EH (cell line): Measurements from ENCODE around the gene ADRM1.

ENCODE experiments used
- DNase-seq: peaks from one replicate; pipeline ENCODE4 v3.0.0-alpha.2; 2015; ENCODE audit warnings: low read depth

ADRM1 gene, protein sequence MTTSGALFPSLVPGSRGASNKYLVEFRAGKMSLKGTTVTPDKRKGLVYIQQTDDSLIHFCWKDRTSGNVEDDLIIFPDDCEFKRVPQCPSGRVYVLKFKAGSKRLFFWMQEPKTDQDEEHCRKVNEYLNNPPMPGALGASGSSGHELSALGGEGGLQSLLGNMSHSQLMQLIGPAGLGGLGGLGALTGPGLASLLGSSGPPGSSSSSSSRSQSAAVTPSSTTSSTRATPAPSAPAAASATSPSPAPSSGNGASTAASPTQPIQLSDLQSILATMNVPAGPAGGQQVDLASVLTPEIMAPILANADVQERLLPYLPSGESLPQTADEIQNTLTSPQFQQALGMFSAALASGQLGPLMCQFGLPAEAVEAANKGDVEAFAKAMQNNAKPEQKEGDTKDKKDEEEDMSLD

DNA sequence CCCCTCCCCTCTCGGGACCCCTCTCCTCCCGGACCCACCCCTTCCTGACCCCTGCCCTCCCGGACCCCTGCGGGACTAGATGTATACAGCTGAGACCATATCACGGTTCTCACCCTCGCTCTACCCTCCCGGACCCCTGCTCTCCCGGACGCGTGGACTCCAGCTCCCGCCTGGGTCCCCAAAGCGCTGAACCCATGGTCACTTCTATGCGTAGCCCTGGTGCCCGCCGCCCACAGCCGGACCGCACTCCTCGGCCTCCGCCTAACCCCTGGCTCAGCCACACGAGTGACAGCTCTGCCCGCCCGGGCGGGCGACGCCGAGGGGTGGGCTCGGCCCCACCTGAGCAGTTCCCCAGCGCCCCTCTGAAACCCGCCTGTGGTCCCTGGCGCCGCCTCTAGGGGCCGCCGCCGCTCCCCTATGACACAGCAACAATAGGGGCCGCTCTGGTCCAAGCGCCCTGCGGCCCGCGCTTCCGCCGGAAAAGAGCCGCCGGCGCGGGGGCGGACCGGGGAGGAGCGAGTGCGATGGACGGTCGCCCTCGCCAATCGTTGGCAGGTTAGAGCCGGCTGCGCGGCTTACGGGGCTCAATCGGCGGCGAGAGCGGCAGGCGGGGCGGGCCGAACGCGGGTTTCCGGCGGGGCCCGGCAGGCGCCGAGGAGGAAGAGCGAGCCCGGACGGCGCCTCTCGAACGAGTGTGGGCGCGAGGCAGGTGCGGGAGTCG lies at the start of gene ADRM1:
ADRM1 (plus strand) TSS at position 657 of the 721 bp plus-strand sequence. CDS start 572 bp downstream, outside the sequence.
- DNase-seq: peak; percentile 95

DNA sequence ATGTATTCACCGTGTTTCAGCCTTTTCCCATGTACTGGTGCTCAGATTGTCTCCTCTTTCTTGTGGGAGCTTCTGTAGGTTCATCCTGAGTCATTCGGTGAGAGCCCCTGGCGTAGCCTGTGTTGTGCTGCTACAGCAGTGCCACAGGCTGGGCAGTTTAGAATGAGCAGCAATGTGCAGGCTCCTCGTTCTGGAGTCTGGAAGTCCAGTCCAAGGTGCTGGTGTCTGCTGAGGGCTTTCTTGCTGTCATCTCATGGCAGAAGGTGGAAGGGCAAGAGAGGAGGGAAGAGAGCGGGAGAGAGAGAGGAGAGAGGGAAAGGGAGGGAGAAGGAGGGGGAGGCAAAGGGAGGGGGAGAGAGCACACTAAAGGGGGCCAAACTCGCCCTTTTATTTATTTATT lies 49.4 kb upstream of the ADRM1 start:
- no peak for DNase-seq

DNA sequence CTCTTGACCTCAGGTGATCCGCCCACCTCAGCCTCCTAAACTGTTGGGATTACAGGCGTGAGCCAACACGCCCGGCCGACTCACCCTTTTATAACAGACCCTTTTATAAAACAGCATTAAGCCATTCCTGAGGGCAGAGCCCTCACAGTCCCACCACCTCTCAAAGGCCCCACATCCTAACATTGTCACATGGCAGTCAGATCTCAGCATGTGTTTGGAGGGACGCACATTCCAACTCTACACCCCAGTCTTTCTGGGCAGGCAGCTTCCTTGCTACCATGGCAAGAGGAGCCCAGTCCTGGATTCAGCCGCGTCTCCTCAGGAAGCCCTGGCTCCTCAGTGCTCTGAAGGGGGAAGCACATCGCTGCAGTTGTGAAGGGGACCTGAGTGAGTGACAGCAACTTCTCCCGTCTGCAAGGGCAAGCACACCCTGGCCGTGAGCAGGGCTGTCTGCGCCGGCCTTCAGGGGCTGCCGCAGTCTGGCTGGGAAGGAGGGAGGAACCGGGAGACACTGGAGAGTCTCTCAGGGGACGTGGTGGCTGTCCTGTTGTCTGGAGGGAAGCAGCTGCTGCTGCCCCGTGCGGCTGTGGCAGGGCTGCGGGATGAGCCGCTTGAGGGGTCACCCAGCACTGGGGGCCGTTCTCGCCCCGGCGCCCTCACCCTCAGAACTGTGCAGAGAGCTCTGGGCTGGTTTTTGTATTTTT lies 48.6 kb upstream of the ADRM1 start:
- DNase-seq: no peak

DNA sequence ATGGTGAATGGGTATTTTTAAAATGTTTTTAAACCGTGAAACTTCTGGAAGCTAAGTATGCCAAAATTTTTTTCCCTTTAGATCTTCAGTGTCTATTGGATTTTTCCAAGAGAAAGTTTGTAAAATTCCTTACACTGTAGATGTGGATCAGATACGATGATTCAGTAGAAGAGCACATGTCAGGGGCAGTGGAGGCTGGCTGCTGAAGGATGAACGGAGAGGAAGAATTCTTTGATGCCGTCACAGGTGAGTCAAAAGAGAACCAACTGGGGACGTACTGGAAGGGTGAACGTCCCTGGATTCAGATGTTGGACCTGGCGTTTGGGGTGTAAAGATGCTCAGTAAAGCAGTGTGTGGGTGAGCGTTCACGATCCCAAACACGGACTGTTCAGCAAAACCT lies 46.8 kb upstream of the ADRM1 start:
- no peak for DNase-seq

DNA sequence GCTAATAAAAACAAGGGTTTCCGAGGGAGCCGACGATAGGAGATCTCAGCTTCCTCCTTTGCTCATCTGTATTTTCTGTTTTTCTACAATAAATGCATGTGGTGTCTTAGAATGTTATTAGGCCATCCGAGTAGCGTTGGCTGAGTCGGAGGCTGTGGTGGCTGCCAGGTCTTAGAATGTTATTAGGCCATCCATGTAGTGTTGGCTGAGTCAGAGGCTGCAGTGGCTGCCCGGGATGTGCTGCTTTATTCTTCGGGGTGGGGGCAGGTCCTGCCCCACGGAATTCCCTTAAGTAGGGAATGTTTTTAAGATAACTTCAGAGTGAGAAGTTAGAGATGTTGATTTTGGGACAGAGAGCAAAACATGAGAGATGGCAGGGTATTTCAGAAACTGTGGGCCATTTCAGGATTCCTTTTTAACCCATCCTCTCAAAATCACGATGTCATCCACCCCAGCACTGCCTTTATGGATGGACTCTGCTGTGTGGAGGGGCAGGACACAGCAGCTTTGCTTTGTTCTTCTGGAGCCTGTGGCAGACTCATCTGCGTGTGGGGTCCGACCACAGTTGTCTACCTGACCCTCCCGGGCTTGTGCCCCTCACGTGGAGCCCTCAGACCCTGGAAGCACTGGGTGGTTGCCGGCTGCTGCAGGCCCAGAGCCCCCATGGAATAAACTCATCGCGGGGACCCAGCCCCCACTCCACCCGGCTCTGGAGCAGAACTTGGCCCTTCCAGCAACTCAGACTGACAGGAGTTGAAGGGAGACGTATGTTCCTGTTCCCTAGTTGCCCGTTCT lies 44.1 kb upstream of the ADRM1 start:
- DNase-seq: peak; percentile 86

DNA sequence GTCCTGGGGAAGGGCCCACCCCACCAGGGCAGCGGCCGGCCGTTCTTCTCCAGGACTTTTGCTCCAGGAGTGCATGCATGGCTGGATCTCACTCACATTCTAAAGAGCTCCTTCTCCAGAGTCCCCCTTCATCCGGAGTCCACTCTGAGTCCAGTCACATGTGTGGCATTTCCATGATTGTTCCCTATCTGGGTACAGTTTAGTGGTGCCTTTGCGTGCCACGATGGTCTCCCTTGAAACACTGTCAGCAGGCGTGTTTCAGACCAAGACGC lies 43.6 kb upstream of the ADRM1 start:
- no peak for DNase-seq

DNA sequence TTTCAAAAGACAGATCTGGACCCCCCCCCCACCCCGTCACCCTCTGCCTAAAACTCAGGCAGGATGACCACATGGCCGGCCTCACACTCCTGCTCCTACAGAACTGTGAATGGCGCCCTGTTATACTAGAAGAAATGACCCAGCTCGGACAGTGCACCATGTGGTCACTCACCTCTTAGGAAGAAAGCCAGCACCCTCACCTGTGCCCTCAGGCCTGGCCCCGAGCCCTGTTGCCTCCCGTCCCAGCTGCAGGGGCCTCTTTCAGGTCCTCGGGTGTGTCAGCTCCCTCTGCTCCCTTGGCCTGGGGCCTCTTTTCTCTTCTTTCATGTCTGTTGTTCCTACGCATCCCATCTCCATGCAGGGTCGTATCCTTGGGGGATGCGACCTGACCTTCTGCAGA lies 40.7 kb upstream of the ADRM1 start:
- DNase-seq: no peak

DNA sequence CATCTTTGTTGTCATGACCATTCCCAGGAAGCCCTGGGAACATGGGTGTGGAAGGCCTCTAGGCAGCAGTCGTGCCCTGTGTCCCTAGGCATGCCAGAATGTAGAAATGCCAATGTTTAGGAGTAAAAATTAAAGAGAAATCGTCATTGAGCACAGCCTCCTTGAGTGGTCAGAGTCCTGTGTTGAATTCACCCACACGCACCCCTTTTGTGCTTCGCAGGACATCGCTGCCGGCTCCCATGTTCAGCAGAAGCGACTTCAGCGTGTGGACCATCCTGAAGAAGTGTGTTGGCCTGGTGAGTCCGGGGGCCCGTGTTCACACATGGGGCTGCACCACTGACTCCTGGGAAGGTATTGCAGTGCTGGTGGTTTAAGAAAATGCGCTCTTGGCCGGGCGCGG lies 39.4 kb upstream of the ADRM1 start:
- DNase-seq: no peak

DNA sequence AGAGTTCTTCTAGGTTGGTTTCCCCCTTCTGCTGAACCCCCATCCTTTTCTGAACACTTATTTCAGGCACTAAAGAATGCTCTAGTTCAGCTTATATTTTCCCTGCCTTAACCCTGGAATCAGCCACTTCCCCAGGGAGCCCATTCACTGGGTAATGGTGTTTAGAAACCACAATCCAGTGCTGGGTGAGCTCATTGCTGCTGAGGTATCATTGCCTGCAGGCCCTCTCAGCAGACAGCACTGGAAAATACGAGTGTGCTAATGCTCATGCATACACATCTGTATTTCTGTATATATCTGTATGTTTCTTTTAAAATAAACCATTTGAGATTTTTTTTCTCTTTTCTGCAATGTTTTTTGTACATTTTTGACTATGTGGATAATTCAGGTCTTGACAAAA lies 37.4 kb upstream of the ADRM1 start:
- no peak for DNase-seq

DNA sequence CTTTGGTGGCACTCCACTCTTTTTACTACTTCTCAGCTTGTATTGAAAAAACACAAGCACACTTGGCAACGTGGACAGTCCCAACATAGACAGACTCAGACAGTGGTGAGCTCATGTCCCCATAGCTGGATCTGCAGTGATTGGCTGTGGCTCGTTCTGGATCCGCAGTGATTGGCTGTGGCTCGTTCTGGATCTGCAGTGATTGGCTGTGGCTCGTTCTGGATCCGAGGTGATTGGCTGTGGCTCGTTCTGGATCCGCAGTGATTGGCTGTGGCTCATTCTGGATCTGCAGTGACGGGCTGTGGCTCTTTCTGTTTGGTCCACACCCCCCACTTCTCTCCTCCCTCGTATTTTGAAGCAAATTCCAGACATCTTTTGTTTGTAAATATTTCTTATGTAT lies 36.5 kb upstream of the ADRM1 start:
- peak; percentile 10 for DNase-seq

DNA sequence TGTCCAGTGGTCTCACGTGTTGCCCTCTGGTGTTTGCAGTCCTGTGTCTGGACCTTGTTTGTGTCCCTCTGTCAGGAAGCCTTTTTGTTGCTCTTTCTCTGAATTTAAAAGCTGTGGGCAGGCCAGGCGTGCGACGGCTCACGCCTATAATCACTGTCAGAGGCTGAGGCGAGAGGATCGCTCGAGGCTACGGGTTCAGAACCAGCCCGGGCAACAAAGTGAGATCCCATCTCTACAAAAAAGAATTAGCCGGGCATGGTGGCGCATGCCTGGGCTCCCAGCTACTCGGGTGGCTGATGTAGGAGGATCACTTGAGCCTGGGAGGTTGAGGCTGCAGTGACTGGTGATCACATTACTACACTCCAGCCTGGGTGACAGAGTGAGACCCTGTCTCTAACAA lies 35.9 kb upstream of the ADRM1 start:
- DNase-seq: no peak

DNA sequence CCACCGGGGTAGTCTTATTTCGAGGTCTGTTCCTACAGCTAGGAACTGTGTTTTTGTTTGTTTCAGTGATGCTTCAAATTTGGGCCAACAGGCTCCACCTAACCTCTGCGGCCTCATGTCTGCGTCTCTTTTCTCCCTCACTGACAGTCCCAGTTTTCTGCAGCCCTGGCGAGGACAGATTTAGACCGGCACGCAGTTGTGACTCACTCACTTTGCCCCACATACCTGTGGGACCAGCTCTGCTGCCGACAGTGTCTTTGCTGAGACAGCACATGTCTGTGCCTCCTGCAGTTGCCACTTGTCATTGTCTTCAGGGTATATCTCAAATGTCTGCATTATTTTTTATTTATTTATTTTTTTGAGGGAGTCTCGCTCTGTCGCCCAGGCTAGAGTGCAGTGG lies 35.3 kb upstream of the ADRM1 start:
- DNase-seq: no peak

DNA sequence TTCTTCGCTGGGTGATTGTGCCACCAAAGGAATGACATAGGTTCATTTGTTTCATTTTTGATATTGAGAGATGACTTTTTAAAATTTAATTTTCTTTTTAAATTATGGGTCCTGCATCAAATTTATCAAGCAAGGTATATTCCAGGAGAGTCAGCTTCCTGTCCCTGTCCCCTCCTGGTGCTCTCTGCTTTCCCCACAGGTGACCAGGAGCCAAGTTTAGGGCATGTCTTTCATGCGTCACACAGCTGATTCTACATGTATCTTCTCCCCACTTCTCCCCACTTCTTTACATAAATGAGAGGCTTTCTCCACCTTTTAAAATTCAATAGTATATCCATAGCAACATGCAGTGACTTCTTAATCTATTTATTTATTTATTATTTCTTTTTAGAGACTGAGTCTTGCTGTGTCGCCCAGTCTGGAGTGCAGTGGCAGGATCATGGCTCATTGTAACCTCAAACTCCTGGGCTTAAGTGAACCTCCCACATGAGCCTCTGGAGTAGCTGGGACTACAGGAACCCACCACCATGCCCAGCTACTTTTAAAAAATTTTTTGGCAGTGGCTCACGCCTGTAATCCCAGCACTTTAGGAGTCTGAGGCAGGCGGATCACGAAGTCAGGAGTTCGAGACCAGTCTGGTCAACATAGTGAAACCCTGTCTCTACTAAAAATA lies 34.4 kb upstream of the ADRM1 start:
- DNase-seq: no peak

DNA sequence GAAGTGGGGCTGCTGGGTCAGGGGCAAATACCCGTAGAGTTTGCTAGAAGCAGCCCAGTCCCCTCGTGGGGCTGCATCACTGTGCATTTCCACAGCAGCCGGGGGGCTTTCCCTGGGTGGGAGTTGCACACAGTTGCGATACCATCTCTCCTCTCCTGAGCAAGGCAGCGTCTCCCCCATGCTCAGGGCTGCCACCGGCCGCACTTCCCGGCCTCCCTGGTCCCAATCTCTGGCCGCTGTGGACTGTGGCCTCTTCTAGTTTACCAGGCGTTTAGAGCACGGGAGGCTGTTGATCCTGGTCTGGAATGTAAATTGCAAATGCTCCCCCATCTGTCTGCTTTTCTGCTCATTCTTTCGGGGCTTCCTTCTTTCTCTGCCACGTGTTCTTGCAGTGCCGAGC lies 33.4 kb upstream of the ADRM1 start:
- DNase-seq: no peak

DNA sequence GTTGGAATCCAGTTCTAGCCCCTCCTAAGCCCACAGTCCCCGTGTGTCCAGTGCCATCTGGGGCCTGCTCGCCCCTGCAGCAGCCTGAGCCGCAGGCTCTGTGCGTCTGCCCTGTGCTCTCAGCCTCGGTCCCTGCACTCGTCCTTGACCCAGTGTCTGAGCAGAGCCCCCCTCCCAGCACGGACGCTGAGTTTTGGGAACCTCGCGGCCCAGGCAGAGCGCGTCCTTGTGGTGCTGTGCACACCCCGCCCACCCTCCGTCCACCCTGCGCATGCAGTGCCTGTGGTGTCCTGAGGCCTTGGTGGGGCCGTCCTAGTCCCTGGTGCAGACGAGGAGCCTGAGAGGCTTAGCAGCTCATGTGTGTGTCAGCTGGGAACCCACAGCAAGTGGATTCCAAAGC lies 32.9 kb upstream of the ADRM1 start:
- no peak for DNase-seq

DNA sequence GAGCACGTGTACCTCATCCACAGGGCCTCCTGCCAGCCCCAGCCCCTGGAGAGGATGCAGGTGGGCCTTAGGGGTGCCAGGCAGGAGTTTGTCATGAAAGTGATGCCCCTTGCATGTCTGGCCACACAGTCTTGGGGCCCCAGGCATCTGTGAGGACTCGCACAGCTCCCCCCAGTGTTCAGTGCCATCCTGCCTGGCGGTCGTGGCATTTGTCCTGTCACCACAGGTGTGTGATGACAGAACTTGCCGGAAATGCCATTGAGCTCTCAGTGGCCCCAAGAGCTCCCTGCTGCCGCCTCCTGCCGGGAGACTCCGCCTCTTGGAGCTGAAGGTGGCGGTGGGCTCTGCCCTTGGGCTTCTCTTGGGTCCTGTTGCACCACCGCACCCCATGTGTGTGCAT lies 30.6 kb upstream of the ADRM1 start:
- DNase-seq: no peak

DNA sequence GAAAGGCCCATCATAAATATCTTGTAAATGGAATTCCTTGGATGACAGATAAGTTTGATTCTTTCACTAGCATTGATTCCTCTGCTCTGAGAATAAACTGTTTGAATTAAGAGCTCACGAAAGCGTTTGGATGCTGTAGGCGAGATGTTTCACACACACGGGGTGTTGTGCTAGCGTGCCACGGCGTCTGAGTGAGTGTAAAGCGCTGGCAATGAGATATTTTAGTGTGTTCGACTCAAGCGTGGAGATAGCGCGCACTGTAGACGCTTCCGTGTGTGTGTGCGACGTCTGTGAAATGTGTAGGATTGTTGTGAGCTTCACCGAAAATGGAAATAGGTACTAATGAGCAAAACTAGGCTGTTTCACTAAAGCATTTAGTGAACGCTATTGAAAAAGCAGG lies 29.4 kb upstream of the ADRM1 start:
- DNase-seq: no peak

DNA sequence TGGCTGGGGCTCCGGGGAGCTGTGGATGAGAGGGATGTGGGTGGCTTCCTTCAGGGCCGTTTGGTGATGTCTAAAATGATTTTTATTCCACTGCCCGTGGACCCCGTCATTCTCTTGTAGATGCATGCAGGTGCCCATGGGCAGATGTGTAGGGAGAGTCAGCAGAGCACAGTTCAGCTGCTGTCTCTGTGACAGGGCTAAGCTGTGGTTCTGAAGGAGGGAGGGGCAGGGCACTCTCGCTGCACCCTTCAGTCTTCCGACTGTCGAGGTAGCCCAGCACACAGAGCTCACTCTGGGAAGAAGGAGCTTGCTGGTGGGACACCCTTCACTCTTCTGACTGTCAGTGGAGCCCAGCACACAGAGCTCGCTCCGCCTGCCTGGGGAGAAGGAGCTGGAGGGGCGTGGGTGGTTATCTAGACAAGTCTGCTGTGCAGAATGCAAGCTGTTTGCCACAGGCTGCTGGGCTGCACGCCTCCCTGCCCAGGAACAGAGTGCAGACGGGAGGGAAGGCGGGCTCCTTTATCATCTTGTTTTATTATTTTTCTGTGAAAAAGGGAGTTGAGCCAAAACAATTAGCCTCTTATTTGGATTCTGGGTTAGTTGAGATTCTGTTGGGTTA lies 28.4 kb upstream of the ADRM1 start:
- DNase-seq: no peak

DNA sequence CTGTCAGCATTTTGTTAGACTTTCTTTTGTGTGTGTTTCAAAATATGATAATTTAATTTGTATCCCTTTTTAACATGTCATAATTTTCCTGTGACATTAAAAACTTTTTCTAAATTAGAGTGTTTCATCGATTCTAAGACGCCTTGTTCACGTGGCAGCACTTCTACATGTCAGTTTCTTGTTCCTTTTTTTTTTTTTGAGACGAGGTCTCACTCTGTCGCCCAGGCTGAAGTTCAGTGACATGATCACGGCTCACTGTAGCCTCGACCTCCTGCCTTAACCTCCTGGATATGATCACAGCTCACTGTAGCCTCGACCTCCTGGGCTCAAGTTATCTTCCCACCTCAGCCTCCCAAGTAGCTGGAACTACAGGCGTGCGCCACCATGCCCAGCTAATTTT lies 27.6 kb upstream of the ADRM1 start:
- no peak for DNase-seq

DNA sequence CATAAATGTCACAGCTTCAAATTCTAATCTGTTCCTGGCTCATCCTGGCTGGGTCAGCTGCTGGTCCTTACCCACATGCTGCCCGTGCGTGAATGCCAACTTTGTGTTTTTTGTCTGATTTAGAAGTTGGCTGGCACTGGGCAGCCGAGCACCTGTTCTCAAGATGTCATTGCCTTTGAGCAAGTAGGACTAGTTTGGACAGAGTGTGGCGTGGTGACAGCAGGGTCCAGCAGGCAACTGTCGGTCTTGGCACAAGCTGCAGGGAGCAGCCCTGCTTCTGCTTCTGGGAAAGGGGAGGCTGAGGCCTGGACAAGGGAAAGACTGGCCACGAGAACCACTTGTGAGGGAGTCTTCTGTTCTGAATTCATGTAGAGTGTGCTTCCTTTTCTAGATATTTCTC lies 26.4 kb upstream of the ADRM1 start:
- no peak for DNase-seq

DNA sequence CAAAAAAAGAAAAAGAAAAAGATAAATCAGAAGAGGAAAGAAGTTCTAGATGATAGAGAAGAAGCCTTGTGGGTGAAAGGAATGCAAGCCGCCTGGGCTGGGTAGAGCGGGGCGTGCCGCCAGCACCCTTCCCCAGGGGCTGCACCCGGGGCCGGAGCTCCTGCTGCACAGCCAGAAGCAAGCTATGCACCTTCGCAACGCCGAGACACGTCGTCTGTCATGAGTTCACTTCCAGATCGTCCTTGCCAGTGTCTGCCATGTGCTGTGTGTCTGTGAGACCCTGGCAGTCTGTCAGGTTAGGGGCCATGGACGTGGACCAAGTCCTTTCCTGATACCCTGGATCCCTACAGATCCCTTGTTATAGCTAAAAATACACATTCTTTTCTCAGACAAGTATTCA lies 25.5 kb upstream of the ADRM1 start:
- no peak for DNase-seq

DNA sequence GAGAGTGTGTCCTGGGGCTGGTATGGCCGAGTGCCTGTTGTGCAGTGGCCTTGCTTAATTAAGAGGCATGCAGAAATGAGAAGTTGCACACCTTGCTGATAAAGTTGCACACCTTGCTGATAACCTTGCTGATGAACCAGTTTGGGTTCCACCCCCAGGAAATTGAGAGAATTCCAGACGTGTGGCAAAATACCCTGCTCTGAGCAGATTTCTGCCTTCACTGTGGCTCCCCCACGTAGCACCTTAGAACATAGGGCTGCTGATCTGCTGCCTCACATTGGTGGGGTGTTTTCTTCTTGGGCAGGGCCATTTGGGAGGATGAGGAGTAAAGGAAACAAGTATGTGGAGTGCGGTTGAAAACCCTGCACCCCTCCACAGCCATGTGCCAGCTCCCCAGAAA lies 22.5 kb upstream of the ADRM1 start:
- DNase-seq: no peak
